ENCODE data around the gene NF1.

DNA sequence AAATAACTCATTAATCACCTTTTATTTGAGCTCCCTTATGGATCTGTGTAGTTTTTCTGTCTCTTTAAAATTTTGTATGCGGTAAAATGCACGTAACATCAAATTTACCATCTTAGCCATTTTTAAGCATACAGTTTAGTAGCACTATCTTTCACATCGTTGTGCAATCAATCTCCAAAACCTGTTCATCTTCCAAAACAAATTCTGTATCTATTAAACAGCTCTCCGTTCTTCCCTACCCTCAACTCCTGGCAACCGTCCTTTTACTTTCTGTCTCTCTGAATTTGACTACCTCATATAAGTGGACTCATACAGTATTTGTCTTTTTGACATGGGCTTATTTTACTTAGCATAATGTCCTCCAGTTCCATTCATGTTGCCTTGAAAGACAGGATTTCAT lies 100.5 kb downstream of the NF1 start:
- TF ChIP-seq, protein P1, sequence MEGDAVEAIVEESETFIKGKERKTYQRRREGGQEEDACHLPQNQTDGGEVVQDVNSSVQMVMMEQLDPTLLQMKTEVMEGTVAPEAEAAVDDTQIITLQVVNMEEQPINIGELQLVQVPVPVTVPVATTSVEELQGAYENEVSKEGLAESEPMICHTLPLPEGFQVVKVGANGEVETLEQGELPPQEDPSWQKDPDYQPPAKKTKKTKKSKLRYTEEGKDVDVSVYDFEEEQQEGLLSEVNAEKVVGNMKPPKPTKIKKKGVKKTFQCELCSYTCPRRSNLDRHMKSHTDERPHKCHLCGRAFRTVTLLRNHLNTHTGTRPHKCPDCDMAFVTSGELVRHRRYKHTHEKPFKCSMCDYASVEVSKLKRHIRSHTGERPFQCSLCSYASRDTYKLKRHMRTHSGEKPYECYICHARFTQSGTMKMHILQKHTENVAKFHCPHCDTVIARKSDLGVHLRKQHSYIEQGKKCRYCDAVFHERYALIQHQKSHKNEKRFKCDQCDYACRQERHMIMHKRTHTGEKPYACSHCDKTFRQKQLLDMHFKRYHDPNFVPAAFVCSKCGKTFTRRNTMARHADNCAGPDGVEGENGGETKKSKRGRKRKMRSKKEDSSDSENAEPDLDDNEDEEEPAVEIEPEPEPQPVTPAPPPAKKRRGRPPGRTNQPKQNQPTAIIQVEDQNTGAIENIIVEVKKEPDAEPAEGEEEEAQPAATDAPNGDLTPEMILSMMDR (conservative IDR thresholded peaks at IDR 0.05; ENCODE audit: low read depth, low read length) = no peak
- TF ChIP-seq EZH2phosphoT487 (IDR thresholded peaks at IDR 0.05; ENCODE audit: borderline replicate concordance, low read length) = no peak
- TF ChIP-seq EZH2 (IDR thresholded peaks at IDR 0.05; ENCODE audit: low read length, unreplicated experiment) = no peak

Measured in PC-3 (cell line).